ENCODE measurements around the gene TRIM52.

DNA sequence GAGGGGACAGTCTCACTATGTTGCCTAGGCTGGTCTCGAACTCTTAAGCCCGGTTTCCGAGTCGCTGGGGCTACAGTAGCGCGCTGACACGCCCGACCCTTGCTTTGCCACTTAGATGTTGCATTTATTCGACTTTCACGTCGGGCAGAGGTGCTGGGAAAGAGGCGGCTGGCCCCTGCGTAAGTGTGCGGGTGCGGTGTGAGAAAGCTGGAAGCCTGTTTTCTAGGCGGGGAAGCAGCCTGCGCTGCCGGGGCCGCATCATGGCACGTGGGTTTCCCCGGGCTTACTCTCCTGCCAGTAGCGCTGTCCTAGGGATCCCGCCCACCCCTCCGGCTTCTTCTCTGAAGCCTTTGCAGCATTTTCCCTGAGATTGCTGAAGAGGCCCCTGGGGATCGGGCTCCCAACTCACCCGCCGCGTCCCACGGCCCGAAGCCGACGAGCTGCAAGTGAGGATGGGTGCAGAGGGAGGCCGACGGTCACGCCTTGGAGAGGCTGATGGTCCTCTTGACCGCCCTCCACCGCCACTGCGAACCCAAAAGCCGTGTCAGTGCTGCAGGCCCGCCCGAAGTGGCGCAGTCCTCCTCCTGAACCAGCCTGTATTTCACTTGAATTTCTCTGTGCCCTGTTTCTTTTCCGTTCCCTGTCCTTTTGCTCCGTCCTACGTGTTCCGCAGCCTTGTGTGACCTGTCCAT is 43.7 kb downstream of the TRIM52 start:
- TF ChIP-seq, protein P1, sequence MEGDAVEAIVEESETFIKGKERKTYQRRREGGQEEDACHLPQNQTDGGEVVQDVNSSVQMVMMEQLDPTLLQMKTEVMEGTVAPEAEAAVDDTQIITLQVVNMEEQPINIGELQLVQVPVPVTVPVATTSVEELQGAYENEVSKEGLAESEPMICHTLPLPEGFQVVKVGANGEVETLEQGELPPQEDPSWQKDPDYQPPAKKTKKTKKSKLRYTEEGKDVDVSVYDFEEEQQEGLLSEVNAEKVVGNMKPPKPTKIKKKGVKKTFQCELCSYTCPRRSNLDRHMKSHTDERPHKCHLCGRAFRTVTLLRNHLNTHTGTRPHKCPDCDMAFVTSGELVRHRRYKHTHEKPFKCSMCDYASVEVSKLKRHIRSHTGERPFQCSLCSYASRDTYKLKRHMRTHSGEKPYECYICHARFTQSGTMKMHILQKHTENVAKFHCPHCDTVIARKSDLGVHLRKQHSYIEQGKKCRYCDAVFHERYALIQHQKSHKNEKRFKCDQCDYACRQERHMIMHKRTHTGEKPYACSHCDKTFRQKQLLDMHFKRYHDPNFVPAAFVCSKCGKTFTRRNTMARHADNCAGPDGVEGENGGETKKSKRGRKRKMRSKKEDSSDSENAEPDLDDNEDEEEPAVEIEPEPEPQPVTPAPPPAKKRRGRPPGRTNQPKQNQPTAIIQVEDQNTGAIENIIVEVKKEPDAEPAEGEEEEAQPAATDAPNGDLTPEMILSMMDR (IDR thresholded peaks at IDR 0.05; ENCODE audit: insufficient read depth, low read length, poor library complexity, severe bottlenecking): no peak
- TF ChIP-seq EZH2phosphoT487 (conservative IDR thresholded peaks at IDR 0.05; ENCODE audit: low read length): no peak
